ENCODE results near the gene ZMPSTE24. TPM values are rescaled to one million over a fixed set of nuclear protein-coding genes. Genes with fewer than 3 reads are reported as not detected.
A peak's percentile ranks its signal among the peaks of the same experiment; 100 is the strongest.

The ZMPSTE24 gene
- polyA plus RNA-seq, 6 donors from 2014 or later, result 17.1 to 24.8 (median 20.7) TPM

GRCh38 chr1:40312238-40313205, 54.5 kb downstream of the ZMPSTE24 start:
- peaks cover 0 to 1% (median under 1%) of the 10 kb centered on the region in 3 donors for H3K27me3 Mint-ChIP-seq
- no peaks in the 10 kb centered on the region for H3K9me3 Mint-ChIP-seq
- peak in 1 of 2 donors; percentile 10 for ATAC-seq (ENCODE audit: low read depth in 2 of 2)
- H3K27ac Mint-ChIP-seq, result peak overlapping the region in 3 of 6 donors; percentile 14 to 72 (median 69)
- peaks cover 34 to 61% (median 55%) of the 10 kb centered on the region in 3 donors for H3K4me1 Mint-ChIP-seq
- H3K36me3 Mint-ChIP-seq, result no peaks in the 10 kb centered on the region
- peak overlapping the region; percentile 59 to 84 (median 73) for H3K4me3 Mint-ChIP-seq
- DNase-seq, result peak; percentile 44

- H3K27ac Mint-ChIP-seq, result peak overlapping the region in 5 of 6 donors; percentile 57 to 80 (median 69)
- H3K27me3 Mint-ChIP-seq, result peaks cover 0 to 8% (median 6%) of the 10 kb centered on the region in 3 donors
- no peaks in the 10 kb centered on the region for H3K36me3 Mint-ChIP-seq
- peak overlapping the region in 7 of 8 donors; percentile 44 to 84 (median 71) for H3K4me3 Mint-ChIP-seq
- ATAC-seq (ENCODE audit: low read depth in 2 of 2) (peak in 1 of 2 donors; percentile 11), DNase-seq (peak; percentile 45)
- peaks cover 39 to 67% (median 60%) of the 10 kb centered on the region in 3 donors for H3K4me1 Mint-ChIP-seq
- H3K9me3 Mint-ChIP-seq, result no peaks in the 10 kb centered on the region
Observed at GRCh38 chr1:40313329-40313957, 55.4 kb downstream of the ZMPSTE24 start.

- H3K27ac Mint-ChIP-seq, result peak overlapping the region in 3 of 6 donors; percentile 47 to 89 (median 81)
- no peak for DNase-seq
- H3K9me3 Mint-ChIP-seq, result no peaks in the 10 kb centered on the region
- peaks cover 0 to 8% (median 6%) of the 10 kb centered on the region in 3 donors for H3K27me3 Mint-ChIP-seq
- H3K4me3 Mint-ChIP-seq, result peak overlapping the region; percentile 70 to 94 (median 81)
- no peaks in the 10 kb centered on the region for H3K36me3 Mint-ChIP-seq
- ATAC-seq (ENCODE audit: low read depth in 2 of 2), result no peak
- H3K4me1 Mint-ChIP-seq, result peaks cover 39 to 67% (median 60%) of the 10 kb centered on the region in 3 donors
Observed at GRCh38 chr1:40313958-40314720, 56.1 kb downstream of the ZMPSTE24 start.

- ATAC-seq (ENCODE audit: low read depth in 2 of 2) (no peak), DNase-seq (no peak)
- Mint-ChIP-seq H3K36me3 (no peaks in the 10 kb centered on the region), H3K27ac (peak overlapping the region in 4 of 6 donors; percentile 73 to 89 (median 80)), H3K9me3 (no peaks in the 10 kb centered on the region), H3K4me3 (peak overlapping the region; percentile 79 to 95 (median 92)), H3K4me1 (peaks cover 39 to 67% (median 60%) of the 10 kb centered on the region in 3 donors), H3K27me3 (peaks cover 0 to 8% (median 6%) of the 10 kb centered on the region in 3 donors)
Observed at GRCh38 chr1:40314721-40315238, 56.7 kb downstream of the ZMPSTE24 start.

GRCh38 chr1:40315239-40315794, 57.3 kb downstream of the ZMPSTE24 start:
- peak; percentile 82 for DNase-seq
- Mint-ChIP-seq H3K36me3 (no peaks in the 10 kb centered on the region), H3K4me1 (peaks cover 39 to 64% (median 60%) of the 10 kb centered on the region in 3 donors), H3K9me3 (no peaks in the 10 kb centered on the region), H3K4me3 (peak overlapping the region; percentile 79 to 95 (median 92)), H3K27ac (peak overlapping the region in 4 of 6 donors; percentile 73 to 91 (median 80)), H3K27me3 (peaks cover 0 to 8% (median 6%) of the 10 kb centered on the region in 3 donors)
- ATAC-seq (ENCODE audit: low read depth in 2 of 2), result peak; percentile 59 to 66

- ATAC-seq (ENCODE audit: low read depth in 2 of 2), result peak; percentile 2 to 5
- no peak for DNase-seq
- Mint-ChIP-seq H3K27ac (peak overlapping the region in 4 of 6 donors; percentile 75 to 91 (median 84)), H3K4me3 (peak overlapping the region; percentile 79 to 95 (median 92)), H3K27me3 (peaks cover 0 to 8% (median 6%) of the 10 kb centered on the region in 3 donors), H3K9me3 (no peaks in the 10 kb centered on the region), H3K36me3 (no peaks in the 10 kb centered on the region), H3K4me1 (peaks cover 35 to 60% (median 57%) of the 10 kb centered on the region in 3 donors)
Observed at GRCh38 chr1:40315795-40316594, 58.0 kb downstream of the ZMPSTE24 start.

- no peaks in the 10 kb centered on the region for H3K36me3 Mint-ChIP-seq
Observed at GRCh38 chr1:40316595-40317393, 58.8 kb downstream of the ZMPSTE24 start, which contains the start of gene COL9A2. TSS of gene COL9A2 (minus strand) at chr1:40317286. CDS start at chr1:40317197, 89 bp downstream.

GRCh38 chr1:40317394-40318074, 59.5 kb downstream of the ZMPSTE24 start:
- Mint-ChIP-seq H3K27me3 (peaks cover 0 to 8% (median 6%) of the 10 kb centered on the region in 3 donors), H3K9me3 (no peaks in the 10 kb centered on the region), H3K36me3 (no peaks in the 10 kb centered on the region), H3K4me1 (peaks cover 28 to 50% (median 44%) of the 10 kb centered on the region in 3 donors), H3K27ac (peak overlapping the region in 3 of 6 donors; percentile 22 to 84 (median 78)), H3K4me3 (peak overlapping the region; percentile 73 to 90 (median 83))
- DNase-seq, result no peak
- no peak for ATAC-seq (ENCODE audit: low read depth in 2 of 2)

More at GRCh38 chr1:40316595-40317393, 58.8 kb downstream of the ZMPSTE24 start, which contains the start of gene COL9A2:
- Mint-ChIP-seq H3K27ac (peak within 1 kb of the TSS in 4 of 6 donors; percentile 81 to 88 (median 84)), H3K4me1 (peaks cover 32 to 57% (median 51%) of the 10 kb centered on the region in 3 donors), H3K4me3 (peak within 1 kb of the TSS; percentile 79 to 95 (median 92)), H3K9me3 (no peaks in the 10 kb centered on the region), H3K27me3 (peaks cover 0 to 8% (median 6%) of the 10 kb centered on the region in 3 donors)
- peak; percentile 88 for DNase-seq
- peak; percentile 77 to 80 for ATAC-seq (ENCODE audit: low read depth in 2 of 2)

- Mint-ChIP-seq H3K4me1 (peaks cover 20 to 40% (median 34%) of the 10 kb centered on the region in 3 donors), H3K27me3 (peaks cover 0 to 8% (median 6%) of the 10 kb centered on the region in 3 donors), H3K36me3 (no peaks in the 10 kb centered on the region), H3K27ac (no peak overlapping the region), H3K9me3 (no peaks in the 10 kb centered on the region), H3K4me3 (peak overlapping the region in 1 of 8 donors; percentile 82)
- DNase-seq, result no peak
- ATAC-seq (ENCODE audit: low read depth in 2 of 2), result no peak
Observed at GRCh38 chr1:40318476-40318875, 60.4 kb downstream of the ZMPSTE24 start.

- peaks cover 15 to 34% (median 28%) of the 10 kb centered on the region in 3 donors for H3K4me1 Mint-ChIP-seq
- ATAC-seq (ENCODE audit: low read depth in 2 of 2) (no peak), DNase-seq (no peak)
- H3K9me3 Mint-ChIP-seq, result no peaks in the 10 kb centered on the region
- H3K27ac Mint-ChIP-seq, result no peak overlapping the region
- peaks cover 0 to 8% (median 6%) of the 10 kb centered on the region in 3 donors for H3K27me3 Mint-ChIP-seq
- H3K36me3 Mint-ChIP-seq, result no peaks in the 10 kb centered on the region
- peak overlapping the region in 1 of 8 donors; percentile 64 for H3K4me3 Mint-ChIP-seq
Observed at GRCh38 chr1:40318970-40319621, 61.1 kb downstream of the ZMPSTE24 start.

All from naive B cell (primary cell).